ENCODE results near the gene ZNF423.

The ZNF423 gene

DNA sequence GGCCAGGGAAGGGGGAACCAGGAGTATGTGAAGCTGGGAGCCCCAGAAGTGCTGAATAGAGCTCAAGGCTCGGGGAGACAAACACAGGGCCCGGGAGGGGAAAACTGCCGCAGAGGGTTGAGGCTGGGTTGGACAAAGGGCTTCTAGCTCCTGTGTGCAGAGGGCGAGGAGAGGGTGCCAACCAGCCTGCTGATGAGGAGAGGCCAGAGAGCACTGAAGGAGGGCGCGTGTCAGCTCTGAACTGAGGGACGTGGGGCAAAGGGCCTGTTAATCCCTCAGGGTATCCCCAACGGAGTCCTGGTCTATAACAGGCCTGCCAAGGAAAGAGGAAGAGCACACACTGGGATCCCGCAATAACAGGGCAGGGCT lies 331.0 kb downstream of the ZNF423 start:
- ChIA-PET POLR2A (no interaction called here), CTCF (no interaction called here)
- no peak overlapping the region for H3K4me3 ChIP-seq (ENCODE audit: low read depth, low read length)
- DNase-seq (ENCODE audit: low read depth, low spot score): no peak
- TF ChIP-seq, protein P1, sequence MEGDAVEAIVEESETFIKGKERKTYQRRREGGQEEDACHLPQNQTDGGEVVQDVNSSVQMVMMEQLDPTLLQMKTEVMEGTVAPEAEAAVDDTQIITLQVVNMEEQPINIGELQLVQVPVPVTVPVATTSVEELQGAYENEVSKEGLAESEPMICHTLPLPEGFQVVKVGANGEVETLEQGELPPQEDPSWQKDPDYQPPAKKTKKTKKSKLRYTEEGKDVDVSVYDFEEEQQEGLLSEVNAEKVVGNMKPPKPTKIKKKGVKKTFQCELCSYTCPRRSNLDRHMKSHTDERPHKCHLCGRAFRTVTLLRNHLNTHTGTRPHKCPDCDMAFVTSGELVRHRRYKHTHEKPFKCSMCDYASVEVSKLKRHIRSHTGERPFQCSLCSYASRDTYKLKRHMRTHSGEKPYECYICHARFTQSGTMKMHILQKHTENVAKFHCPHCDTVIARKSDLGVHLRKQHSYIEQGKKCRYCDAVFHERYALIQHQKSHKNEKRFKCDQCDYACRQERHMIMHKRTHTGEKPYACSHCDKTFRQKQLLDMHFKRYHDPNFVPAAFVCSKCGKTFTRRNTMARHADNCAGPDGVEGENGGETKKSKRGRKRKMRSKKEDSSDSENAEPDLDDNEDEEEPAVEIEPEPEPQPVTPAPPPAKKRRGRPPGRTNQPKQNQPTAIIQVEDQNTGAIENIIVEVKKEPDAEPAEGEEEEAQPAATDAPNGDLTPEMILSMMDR (IDR thresholded peaks at IDR 0.05; ENCODE audit: insufficient read depth, low read length, missing control alignments): no peak

DNA sequence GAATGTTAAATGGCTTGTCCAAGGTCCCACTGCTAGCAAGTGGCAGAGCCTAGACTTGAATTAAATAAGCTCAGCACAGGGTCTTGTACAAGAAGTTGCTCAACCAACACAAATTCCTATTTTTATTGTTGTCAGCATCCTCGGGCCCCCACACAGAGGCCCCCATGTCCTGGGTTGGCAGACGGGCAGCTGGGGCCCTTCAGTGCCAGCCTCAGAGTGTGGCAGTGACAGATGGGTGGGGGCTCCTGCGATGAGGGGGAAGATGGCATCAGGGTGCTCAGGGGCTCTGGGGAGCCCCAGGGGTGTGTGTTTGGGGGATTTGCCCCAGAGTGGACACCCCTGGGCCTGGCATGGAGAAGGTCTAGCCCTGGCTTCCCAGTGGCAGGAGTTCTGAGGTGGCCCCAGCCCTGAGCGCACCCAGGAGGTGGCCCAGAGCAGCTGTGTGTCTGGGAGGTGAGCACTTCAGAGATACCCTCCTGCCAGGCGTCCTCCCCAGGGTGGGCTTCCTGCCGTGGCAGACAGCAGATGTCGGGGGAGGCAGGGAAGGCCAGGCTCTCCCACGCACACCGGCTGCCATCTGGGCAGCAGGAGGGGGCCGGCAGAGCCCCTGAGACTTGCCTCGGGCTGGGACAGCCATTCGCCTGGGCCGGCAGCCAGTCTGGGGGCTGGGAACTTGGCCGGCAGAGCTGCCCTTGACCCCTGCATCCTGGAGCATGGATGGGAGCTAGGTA lies 331.5 kb downstream of the ZNF423 start:
- TF ChIP-seq, protein P1 (IDR thresholded peaks at IDR 0.05; ENCODE audit: insufficient read depth, low read length, missing control alignments): no peak
- no peak overlapping the region for H3K4me3 ChIP-seq (ENCODE audit: low read depth, low read length)
- CTCF ChIA-PET: no interaction called here
- POLR2A ChIA-PET: no interaction called here
- no peak for DNase-seq (ENCODE audit: low read depth, low spot score)

DNA sequence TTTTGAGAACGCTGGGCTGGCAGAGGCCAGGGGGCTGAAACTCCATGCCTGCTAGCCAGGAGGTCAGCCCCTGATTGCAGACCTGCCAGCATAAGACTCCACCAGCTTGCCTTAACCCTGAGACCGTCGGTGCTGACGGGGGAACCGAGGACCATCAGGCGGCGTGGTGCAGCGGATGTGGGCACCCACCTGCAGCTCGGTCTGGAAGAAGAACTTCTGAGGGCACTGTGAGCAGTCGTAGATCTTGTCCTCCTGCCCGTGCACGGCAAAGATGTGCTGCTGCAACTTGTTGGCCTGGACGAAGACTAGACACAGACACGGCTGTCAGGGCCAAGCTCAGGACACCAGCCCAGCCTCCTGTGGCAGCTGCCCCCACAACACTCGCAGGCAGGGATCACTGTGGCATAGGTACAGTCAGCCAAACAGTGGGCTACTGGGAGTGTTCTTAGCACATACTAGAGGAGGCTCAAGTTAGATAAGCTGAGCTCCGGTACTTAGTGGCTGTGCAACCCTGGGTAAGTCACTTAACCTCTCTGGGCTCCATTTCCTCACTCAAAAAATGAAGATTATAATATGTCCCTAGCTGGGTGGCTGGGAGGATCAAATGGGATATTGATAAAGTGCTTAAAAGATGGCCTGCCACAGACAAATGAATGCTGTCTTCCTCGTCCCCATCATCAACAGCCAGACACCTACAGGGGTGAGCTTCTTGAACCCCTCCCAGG lies 332.3 kb downstream of the ZNF423 start:
- CTCF ChIA-PET: no interaction called here
- no peak overlapping the region for H3K4me3 ChIP-seq (ENCODE audit: low read depth, low read length)
- POLR2A ChIA-PET: no interaction called here
- TF ChIP-seq, protein P1 (IDR thresholded peaks at IDR 0.05; ENCODE audit: insufficient read depth, low read length, missing control alignments): no peak
- DNase-seq (ENCODE audit: low read depth, low spot score): no peak

DNA sequence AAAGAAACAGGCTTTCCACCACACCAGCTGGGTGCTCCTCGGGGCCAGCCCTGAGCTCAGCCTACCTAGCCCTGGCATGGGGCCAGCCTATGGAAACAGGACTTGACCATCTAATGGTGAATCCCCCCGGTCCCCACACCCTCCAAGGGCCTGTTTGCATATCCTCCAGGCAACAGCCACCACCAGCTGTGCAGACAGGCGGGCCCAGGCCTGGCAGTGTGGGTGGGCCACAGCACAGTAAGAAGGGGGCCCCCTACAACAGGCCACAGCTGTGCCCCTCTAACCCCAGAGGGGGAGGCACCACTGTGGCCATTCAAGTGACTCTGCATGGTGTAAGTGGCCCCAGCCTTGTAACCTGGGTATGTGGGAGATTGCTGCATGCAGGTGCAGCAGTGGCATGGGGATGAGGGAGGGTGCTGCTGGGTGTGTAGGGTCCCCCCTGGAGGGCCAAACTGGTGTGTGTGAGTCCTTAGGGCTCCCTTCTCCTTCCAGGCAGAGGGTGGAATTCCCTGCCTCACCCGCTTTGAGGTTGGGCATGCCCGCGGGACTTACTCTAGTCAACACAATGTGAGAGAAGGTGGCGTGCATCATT lies 334.1 kb downstream of the ZNF423 start:
- no peak for DNase-seq (ENCODE audit: low read depth, low spot score)
- no peak overlapping the region for H3K4me3 ChIP-seq (ENCODE audit: low read depth, low read length)
- POLR2A ChIA-PET: no interaction called here
- CTCF ChIA-PET: no interaction called here
- TF ChIP-seq, protein P1 (IDR thresholded peaks at IDR 0.05; ENCODE audit: insufficient read depth, low read length, missing control alignments): no peak

DNA sequence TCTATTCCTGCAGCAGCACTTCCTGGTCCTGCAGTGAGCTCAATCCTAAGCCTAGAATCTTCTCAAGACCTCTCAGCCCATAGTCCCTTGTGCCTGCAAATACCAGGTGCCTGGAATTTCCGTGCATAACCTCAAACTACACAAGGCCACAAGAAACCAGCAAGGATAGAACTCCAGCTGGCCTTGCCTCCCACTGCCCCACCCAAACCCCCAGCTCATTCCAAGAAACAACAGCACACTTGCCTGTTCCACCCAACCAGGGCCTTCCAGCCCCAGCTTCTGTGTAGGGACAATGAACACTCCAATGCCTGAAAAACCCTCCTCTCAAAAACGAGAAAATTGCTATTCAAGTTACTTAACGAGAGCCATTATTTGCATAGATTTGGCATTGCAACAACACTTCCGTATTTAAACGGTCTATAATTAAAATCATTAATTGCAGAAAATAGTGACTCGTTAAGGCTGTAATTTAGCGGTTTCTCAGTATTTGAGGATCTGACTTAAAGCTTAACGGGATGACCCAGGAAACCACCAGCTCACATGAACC lies 335.3 kb downstream of the ZNF423 start:
- ChIA-PET POLR2A (interaction anchor here (0.6 kb wide), 1 partner anchor 81 kb away, joined by 3 read pairs; no protein-coding TSS in a partner anchor), CTCF (interaction anchor here (1.2 kb wide), 1 partner anchor 112 kb away, joined by 3 read pairs; no protein-coding TSS in a partner anchor)
- DNase-seq (ENCODE audit: low read depth, low spot score): no peak
- TF ChIP-seq, protein P1 (IDR thresholded peaks at IDR 0.05; ENCODE audit: insufficient read depth, low read length, missing control alignments): no peak
- no peak overlapping the region for H3K4me3 ChIP-seq (ENCODE audit: low read depth, low read length)

DNA sequence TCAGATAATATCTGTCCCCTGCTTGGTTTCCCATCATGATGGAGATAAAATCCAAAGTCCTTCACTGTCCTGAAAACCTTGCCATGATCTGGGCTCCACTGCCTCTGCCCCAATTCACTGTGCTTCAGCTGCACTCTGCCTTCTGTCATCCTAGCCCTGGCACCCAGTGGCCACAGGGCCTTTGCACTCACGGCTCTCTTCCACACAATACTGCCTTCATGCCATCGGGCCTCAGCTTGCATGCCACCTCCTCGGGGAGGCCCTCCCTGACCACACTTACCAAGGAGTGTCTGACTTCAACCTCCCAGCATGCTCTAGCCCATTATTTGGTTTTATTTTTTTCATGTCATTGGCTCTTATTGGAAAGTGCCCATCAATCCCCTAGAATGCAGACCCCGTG lies 336.2 kb downstream of the ZNF423 start:
- ChIA-PET POLR2A (interaction anchor here (0.6 kb wide), 1 partner anchor 82 kb away, joined by 3 read pairs; no protein-coding TSS in a partner anchor), CTCF (no interaction called here)
- DNase-seq (ENCODE audit: low read depth, low spot score): no peak
- H3K4me3 ChIP-seq (ENCODE audit: low read depth, low read length): no peak overlapping the region
- TF ChIP-seq, protein P1 (IDR thresholded peaks at IDR 0.05; ENCODE audit: insufficient read depth, low read length, missing control alignments): no peak

All from AG04449 (cell line).